DND-41 (cell line): ENCODE measurements around the gene CACTIN.

ENCODE experiments used
- EZH2 ChIP-seq: IDR thresholded peaks from 3 replicates; pipeline ENCODE4 v1.6.1; 2012; ENCODE audit warnings: borderline replicate concordance, low read depth, mild to moderate bottlenecking, moderate library complexity, low read length, inconsistent platforms; ENCODE audit not compliant: severe bottlenecking
- TF ChIP-seq, protein P1 (sequence below): IDR thresholded peaks from 2 replicates; pipeline ENCODE4 v1.5.1; 2012; ENCODE audit warnings: borderline replicate concordance, low read length, moderate library complexity, mild to moderate bottlenecking; ENCODE audit not compliant: poor library complexity, severe bottlenecking; ENCODE audit errors: extremely low read depth

DNA sequence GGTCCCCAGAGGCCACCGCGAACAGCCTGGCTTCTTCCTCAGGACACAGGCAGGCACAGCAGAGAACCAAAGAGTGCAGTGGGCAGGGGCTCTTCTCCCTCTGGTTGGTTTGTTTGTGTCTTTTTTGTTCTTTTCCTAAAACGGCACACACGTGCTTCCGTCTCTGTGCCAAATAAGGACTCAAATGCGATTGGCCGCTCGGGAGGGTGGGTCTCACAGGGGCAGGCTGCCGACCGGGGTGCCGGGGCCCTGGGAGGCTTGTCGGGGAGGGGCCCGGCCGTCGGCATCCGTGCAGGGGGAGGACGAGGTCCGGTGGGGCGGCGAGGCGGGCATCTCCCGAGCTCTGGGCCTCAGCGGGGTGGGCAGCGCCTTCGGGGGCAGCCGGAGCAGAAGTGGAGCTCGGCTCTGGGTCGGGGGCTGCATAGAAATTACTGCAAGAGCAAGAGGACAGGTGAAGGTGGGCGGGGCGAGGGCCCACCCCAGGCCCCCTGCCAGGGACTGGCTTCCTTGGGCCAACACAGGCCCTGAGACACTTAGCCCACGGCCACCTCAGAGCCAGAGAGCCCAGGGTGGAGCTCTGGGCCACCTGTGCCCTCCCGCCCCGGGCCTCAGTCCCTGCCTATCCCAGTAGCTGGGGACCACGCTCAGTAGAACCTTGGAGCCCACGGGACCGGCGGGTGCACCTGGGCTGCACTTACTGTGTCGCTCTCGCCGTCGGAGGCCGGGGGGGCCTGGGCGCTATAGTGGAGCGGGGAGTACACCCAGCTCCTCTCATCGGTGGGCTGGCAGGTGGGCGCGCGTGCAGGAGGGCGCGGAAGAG is 6.4 kb upstream of the CACTIN start:
- TF ChIP-seq, protein P1, sequence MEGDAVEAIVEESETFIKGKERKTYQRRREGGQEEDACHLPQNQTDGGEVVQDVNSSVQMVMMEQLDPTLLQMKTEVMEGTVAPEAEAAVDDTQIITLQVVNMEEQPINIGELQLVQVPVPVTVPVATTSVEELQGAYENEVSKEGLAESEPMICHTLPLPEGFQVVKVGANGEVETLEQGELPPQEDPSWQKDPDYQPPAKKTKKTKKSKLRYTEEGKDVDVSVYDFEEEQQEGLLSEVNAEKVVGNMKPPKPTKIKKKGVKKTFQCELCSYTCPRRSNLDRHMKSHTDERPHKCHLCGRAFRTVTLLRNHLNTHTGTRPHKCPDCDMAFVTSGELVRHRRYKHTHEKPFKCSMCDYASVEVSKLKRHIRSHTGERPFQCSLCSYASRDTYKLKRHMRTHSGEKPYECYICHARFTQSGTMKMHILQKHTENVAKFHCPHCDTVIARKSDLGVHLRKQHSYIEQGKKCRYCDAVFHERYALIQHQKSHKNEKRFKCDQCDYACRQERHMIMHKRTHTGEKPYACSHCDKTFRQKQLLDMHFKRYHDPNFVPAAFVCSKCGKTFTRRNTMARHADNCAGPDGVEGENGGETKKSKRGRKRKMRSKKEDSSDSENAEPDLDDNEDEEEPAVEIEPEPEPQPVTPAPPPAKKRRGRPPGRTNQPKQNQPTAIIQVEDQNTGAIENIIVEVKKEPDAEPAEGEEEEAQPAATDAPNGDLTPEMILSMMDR = no peak
- TF ChIP-seq EZH2 = no peak
